GM18508 (cell line): ENCODE results near the gene BRIX1.

Experiments
- ATAC-seq: cut with Tn5 transposase; IDR thresholded peaks from one replicate; pipeline ENCODE4 v1.9.1; 2021; ENCODE audit warnings: moderate number of reproducible peaks; ENCODE audit not compliant: insufficient read depth, unreplicated experiment

Gene BRIX1, protein sequence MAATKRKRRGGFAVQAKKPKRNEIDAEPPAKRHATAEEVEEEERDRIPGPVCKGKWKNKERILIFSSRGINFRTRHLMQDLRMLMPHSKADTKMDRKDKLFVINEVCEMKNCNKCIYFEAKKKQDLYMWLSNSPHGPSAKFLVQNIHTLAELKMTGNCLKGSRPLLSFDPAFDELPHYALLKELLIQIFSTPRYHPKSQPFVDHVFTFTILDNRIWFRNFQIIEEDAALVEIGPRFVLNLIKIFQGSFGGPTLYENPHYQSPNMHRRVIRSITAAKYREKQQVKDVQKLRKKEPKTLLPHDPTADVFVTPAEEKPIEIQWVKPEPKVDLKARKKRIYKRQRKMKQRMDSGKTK

DNA sequence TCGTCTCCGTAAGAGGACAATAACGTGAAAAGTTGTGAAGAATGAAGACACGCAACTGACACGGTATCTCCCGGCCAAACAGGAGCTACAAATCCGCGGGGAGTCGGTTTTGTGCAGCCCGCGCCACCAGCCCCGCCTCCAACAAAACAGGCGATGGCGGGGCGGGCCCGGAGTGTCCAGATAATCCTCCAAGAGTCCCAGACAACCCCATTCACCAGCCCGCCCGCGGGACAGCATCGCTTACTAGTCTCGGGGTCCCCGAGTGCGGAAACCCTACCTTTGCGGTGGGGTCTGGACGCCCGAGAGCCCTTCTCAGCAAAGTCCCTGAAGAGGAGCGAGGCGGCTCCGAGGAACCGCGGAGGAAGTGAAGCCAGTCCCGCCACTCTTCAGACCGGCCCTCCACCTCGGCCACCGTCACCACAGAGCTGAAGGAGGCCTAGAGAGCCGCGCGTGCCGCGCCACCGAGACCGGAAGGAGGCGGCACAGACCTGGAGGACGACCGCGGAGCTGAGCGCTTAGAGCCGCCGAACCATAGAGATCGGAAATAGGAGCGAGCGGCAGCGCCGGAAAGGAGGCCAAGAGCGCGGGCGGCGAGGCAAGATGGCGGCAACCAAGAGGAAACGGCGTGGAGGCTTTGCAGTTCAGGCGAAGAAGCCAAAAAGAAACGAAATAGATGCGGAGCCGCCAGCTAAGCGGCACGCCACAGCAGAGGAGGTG, at the start of gene BRIX1, which contains the start of gene RAD1:
BRIX1 (plus strand) TSS at position 573 of the 717 bp plus-strand sequence; CDS start at position 601, 28 bp downstream.
RAD1 (minus strand) TSS at position 366 of the 717 bp plus-strand sequence. CDS start 612 bp downstream, outside the sequence.
- peak; percentile 90 for ATAC-seq

DNA sequence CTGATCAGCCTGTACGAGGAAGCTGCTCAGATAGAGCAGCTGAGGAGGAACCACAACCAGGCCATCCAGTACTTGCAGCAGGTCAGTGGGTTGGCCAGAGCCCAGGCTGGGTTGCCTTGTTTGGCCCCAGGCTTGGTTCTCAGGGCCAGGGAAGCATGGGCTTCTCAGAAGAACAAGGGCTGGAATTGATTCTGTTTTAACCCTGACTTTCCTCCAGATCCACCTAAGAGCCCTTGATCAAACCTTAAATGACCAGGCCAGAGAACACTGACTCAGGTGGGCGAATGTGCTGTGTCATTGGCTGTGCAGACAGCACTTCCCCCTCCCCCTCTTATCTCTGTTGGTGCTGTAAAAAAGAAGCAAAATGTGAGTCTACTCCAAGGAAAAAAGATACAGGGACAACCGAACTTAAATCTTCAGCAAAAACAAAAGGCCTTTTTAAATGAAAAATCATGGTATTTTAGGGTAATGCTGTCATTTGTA, 48.5 kb upstream of the BRIX1 start:
- no peak for ATAC-seq

DNA sequence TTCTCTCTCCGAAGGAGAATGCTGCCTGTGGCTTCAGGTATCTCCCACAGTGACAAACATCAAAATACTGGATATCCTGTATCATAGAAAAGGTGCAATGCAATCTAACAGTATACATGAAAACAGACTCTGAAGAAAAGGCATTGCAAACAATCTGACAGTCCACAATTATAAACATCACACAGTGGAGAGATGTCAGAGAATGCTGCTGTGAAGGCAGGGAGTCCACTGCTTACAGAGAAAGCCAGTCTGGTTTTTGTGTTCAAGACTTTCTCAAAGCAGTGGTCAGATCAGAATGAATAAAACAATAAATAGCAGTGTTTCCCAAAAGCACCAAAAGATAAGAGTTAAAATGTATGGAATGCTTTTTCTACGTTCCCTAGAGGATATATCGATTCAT, 47.9 kb upstream of the BRIX1 start:
- no peak for ATAC-seq

DNA sequence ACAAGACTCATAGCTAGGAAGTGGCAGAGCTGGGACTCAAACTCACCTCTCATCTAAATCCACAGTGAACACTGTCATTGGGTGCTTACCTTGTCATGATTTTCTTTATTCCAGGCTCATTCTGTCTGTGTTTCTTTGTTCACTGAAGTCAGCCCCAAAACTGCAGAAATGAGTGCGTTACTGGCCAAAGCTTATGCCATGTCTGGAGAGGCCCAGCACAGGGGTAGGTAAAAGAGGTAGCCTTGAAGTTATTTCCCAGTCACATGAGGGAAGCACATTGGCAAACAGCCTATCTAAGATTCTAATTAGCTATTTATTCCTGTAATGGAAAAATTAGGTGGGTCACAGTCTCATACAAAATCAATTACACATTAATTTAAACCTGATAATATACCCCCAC, 46.7 kb upstream of the BRIX1 start:
- ATAC-seq = no peak

DNA sequence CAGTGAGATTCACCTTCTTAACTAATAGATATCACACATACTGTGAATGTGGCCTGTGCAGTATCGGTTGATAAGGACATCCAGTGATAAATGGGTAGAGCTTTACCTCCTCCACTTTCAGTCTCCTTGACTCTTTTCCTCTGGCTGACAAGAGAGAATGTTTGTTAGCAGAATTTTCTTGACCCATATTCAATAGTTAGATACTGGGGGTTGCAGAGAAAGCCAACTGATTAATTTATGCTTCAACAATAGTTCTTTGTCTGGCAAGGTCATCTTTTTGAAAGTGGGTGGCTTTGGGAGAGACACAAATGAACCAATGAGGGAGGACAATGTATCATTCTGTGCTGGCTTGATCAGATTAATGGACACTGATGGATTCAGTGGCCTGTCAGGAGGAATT, 46.3 kb upstream of the BRIX1 start:
- ATAC-seq = no peak

DNA sequence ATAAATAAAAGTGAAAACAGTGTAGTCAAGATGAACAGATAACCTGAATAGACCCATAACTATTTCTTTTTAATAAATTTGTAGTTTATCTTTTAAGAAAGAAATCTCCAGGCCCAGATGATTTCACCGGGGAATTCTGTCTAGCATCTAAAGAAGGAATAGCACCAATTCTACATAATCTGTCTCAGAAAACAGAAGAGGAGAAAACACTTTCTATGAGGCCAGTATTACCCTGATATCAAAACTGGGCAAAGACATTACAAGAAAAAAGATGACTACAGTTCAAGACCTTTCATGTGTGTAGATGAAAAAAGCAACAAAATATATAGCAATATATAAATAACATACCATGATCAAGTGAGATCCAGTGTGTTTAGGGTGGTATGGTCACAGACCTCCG, 45.1 kb upstream of the BRIX1 start:
- ATAC-seq = no peak

DNA sequence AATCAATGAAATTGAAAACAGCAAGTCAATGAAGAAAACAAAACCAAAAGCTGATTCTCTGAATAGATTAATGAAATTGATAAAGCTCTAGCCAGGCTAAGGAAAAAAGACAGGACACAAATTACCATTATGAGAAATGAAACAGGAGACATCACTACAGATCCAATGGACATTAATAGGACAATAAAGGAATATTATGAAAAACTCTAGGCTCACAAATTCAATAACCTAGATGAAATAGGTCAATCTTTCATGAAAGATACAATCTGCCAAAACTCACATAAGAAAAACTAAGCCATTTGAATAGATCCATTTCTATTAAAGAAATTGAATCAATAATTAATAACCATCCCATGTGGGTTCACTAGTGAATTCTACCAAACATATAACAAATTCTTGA, 39.2 kb upstream of the BRIX1 start:
- no peak for ATAC-seq

DNA sequence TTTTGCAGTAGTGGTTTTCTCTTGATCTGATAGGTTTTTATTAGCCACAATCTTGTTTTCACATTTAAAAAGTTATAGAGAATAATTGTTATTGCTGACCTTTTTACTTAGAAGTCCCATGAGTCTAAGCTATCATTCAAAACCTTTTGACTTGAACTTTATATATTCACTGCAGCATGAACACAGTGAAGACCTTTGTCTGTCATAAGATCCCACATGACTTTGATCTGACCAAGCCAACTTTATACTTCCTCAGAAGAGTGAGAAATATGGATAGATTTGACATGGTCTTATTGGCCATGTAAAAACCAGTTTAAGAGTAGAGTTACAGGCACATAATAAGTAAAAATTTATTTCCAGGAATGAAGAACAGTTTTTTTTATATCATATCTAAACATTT, 34.3 kb upstream of the BRIX1 start:
- no peak for ATAC-seq

DNA sequence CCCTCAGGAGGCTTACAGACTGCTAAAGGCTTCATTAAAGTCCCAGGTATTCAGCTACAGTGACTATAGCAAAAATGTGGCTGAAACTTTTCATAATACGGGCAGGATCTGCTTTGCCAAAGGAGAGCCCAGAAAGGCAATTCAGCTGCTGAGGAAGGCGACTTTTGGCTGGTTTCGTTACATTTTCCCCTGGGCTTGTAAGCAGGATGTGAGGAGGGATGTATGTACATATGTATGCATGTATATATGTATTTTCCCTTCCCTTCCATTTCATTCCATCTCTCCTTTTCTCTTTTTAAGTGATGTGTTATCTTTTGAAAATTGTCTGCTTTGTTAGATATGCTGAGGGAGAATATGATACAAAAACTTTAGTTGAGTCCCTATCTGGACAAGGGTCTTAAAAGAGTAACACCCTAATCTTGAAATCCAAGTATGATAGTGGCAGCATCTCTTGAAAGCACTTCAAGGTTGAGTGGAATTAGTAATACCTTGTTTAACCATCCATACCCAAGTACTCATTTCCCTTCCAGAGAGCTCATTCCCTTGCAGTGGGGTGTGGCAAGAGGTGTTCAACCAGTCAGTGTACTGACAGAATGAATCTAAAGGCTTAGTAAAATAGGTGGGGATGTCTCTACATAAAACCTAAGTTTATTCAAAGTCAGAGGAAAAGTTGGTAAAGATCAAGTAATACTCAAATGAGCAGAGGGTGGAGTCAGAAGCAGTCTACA, 29.0 kb upstream of the BRIX1 start:
- ATAC-seq = no peak

DNA sequence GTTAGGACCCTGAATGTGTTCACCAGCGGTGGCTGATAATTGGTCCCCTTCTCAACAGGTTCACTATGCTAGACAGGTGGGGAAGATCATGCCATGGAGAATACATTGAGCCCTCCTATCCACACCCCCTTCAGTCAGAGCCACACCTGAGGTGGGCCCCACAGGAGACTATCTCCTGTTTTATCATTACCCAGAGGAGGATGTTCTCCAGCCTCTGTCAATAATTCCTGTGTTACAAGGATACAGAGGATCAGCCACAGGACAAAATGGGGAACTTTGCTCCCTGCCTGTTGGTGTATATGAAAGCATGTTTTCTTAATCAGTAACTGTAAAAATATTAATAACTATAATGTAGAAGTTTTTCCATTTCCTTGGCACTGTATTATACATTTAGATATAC, 26.1 kb upstream of the BRIX1 start:
- ATAC-seq = no peak

DNA sequence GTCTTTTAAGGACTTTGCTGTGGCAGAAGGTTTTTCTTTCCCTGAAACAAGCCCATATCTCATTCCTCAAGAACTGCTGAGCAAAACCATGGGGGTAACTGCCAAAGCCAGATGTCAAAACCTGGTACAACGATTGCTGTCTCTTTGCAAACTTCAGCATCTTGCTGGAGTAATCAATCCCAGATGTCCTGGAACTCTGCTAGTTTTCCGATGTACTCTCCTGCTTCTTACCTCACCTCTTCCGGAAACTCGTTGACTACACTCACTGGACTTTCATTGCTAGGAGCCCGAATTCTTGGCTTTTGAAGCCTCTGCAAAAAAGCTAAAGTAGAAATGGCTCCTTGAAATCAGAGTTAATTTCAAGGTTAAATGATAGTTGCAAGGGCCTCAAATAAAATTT, 23.5 kb upstream of the BRIX1 start:
- ATAC-seq = no peak

DNA sequence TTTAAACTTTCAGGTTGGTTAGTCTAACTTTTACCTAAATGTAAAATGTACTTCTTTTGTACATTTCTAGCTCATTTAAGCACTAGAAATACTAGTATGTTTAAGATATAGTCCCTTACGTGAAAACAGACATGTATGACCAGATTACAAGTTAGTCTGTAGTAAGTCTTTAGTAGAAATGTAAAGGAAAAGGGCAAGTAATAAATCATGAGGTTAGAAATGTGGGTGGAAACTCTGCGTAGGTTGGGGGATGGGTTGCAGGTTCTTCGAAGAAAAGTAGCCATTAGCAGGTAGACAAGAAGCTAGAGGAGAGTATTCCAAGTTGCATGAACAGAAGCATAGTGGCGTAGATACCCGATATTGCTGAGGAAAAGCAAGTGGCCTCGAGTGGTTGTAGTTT, 23.1 kb upstream of the BRIX1 start:
- ATAC-seq = no peak

DNA sequence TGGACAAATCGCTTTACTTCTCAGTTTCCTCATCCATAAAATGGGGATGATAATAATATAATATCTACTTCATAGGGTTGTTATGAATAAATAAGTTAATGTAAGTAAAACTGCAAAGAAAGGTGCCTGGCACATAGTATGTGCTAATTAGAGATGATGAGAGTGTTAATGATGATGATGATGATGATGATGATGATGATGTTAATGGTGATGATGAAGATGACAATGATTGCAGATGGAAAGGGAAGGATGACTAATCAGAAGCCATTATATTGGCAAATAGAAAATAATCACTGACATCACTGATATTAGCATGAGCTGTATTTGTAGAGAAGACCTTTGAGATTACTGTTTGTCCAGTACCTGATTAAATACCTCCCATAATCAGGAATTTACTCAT, 20.8 kb upstream of the BRIX1 start:
- no peak for ATAC-seq

DNA sequence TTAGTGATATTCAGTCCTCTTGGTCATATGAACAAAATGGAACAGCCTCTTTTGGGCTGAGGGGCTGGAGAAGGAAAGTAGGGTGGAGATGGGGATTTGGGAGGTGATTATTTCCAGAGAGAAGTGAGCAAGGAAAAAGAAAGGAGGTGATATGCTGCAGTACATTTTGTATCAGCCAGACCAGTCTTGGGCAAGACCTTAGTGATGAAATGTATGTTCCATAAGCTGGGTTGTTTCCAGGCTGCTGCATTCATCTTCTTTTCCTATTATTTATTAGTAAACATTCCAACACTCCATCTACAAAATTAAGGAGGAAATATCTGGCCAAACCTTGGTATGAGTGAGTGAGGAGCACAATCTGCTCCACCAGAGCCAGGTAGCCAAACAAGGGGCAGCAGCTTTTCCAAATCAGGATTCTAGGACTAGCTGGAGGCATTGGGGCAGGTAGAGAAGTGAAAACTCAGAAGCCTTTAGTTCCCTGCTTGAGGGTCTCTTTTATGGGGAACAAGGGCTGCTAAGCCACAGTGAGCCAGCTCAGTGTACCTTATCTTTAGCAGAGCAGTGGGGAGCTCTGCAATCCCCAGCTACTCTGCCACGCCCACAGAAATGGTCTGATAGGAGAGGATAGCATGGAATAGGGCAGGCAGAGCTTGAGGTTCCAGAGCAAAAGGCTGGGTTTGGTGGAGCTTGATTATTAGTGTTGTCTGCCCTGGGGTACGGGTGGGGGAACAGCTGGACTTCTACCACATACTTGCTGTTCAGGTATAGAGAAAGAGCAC, 19.7 kb upstream of the BRIX1 start:
- ATAC-seq = no peak

DNA sequence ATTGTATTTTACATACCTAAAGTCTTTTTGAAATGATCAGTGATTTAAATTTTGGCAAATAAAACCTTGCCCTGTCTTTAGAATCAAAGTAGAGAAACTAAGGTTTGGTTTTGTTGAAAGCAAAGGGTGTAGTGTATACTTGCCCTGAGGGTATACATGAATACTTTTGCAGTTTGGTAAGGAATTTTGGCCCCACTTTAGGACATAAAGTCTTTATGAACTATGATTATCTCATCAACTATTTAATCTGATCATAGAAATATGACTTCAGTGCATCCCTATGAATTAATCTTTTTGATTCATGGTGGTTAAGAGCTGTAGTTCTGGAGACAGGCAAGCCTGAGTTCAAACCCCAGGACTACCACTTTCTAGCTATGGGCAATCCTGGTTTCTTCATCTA, 17.9 kb upstream of the BRIX1 start:
- ATAC-seq = no peak

DNA sequence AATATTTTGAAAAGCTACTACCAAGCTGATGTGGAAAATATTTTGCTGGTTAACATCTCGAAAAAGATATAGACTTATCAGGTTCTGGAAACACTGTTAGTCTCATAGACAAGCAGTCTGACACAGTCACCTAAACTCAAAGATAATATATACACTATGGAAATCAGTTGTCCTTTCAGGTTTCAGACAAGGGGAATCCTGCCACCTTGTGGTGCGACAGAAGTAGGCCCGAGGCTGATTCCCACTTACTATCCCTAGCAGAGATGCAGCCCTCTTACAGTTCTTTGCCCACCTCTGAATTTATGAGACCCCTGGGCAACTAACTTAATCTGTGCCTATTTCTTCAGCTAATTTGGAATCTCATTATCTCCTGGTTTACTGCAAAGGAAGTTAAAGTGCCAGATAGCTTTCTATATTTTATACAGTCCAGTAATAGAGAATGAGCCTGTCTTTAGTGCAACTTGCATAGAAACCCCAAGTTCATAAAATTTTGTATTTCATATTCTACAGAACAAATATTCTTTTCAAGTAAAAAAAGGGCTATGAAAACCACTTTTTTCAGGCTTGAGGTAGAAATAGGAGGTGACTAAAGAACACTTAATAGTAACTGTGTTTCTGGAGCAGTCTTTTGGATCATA, 17.1 kb upstream of the BRIX1 start:
- no peak for ATAC-seq

DNA sequence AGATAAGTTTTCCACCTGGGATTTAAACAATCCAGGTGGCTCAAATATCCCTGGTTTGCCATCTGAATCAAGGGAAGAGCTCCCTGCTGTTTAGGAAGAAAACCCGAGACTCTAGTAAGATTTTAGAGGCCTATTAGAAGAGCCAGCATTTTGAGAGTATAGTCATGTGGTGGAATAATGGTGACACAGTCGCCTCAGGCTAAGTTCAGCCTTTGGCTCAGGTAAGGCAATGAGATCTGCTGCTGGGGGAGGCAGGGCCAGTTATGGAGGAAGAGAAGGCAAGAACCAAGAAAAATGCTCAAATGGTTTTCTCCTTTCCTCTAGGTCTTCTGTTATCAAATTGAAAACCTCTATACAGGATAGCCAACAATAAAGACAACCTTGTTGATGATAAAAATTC, 16.4 kb upstream of the BRIX1 start:
- no peak for ATAC-seq

DNA sequence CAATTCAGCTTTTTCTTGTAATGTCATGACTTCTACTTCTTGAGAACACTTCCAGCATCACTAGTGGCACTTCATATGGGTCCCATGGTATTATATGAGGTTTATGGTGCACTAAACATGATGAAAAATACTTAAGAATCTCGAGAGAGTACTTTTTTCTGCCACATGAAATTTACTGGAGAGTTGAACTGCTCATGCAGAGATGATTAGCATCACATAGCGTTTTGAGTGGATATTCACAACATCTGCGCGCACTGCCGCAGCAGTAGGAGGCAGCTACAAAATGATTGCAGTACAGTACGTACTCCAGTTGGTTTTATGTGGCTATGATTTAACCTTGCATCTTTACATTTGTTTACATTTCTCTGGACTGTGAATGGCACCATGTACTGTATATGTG, 14.9 kb upstream of the BRIX1 start:
- no peak for ATAC-seq

DNA sequence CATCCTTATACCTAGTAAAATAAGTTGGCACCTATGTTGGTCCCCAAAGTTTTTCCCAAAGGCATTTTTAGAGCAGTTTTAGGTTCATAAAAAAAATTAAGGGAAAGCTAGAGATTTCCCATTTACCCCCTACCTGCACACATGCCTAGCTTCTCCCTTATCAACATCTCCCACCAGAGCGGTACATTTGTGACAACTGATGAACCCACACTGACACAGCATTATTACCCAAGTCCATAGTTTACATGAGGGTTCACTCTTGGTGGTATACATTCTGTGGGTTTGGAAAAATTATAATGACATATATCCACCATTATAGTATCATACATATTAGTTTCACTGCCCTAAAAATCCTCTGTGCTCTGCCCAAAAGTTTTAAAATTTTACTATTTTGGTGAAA, 12.3 kb upstream of the BRIX1 start:
- no peak for ATAC-seq

DNA sequence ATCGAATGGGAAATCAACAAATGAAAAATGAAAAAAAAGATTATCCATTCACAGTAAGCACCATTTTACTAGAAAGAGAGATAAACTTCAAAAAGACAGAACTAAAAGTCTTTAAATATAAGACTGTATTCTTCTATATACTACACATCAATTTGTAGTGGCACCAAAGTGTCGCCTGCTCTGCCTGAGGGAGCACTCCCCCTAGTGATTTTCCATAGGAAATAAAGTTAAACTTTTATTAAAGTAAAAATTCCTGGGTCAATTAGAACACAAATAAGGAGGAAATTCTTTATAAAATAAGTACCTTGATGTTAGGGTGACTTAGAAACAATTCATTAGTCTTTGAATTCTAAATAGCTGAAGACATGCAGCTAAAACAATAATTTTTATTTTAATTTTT, 9.9 kb upstream of the BRIX1 start:
- ATAC-seq = no peak
